Gastrocnemius medialis (tissue), 4 donors: ENCODE measurements around the gene CYLD. TPM values are rescaled to one million over a fixed set of nuclear protein-coding genes. Genes with fewer than 3 reads are reported as not detected.

Source experiments
- ATAC-seq, 2 donors: fragments of 150-250 bp; one replicate each; pipeline ENCODE4 v1.9.1; 2016
- DNase-seq, 2 donors: peaks; one replicate each; pipeline ENCODE4 v3.0.0-alpha.2; 2019
- H3K27ac ChIP-seq, 4 donors: fragments of 200-600 bp; sonication (generic); 1 replicate in 1 of 4; 2 replicates in 3 of 4; pipeline ENCODE4 v1.5.1; 2016 to 2018; ENCODE audit warnings: mild to moderate bottlenecking in 2 of 4, moderate library complexity in 1 of 4
- H3K27me3 ChIP-seq, 3 donors: fragments of 200-600 bp; sonication (generic) in 2 of 3; 1 replicate in 1 of 3; 2 replicates in 2 of 3; pipeline versions ENCODE4 v1.5.1 to v1.6.0; 2016 to 2019; ENCODE audit warnings: mild to moderate bottlenecking in 1 of 3, moderate library complexity in 1 of 3
- H3K36me3 ChIP-seq, 2 donors: fragments of 200-600 bp; sonication (generic) in 1 of 2; one replicate each; pipeline ENCODE4 v1.5.1; 2017 to 2018
- H3K4me1 ChIP-seq, 2 donors: fragments of 200-600 bp; sonication (generic) in 1 of 2; one replicate each; pipeline ENCODE4 v1.5.1; 2016 to 2017; ENCODE audit warnings: mild to moderate bottlenecking in 2 of 2
- H3K4me3 ChIP-seq, 4 donors: fragments of 200-600 bp; sonication (generic) in 3 of 4; 1 replicate in 1 of 4; 2 replicates in 3 of 4; pipeline ENCODE4 v1.5.1; 2016 to 2019; ENCODE audit warnings: mild to moderate bottlenecking in 2 of 4
- H3K9me3 ChIP-seq, 3 donors: fragments of 200-600 bp; sonication (generic) in 2 of 3; 1 replicate in 1 of 3; 2 replicates in 2 of 3; pipeline ENCODE4 v1.5.1; 2016 to 2019
- CTCF ChIP-seq, 5 experiments: fragments of 450-650 bp in 3 of 5; fragments of 200-600 bp in 2 of 5; sonication (generic) in 2 of 5; IDR thresholded peaks in 4 of 5; conservative IDR thresholded peaks in 1 of 5; 1 replicate in 4 of 5; 2 replicates in 1 of 5; pipeline ENCODE4 v1.5.1; 2016 to 2019; ENCODE audit warnings: antibody characterized with exemption in 5 of 5, mild to moderate bottlenecking in 3 of 5, moderate library complexity in 3 of 5
- POLR2A ChIP-seq, 2 donors: fragments of 450-650 bp; IDR thresholded peaks; one replicate each; pipeline ENCODE4 v1.6.1; 2017; ENCODE audit warnings: antibody characterized with exemption in 2 of 2, mild to moderate bottlenecking in 2 of 2, moderate library complexity in 2 of 2
- in situ Hi-C, 4 donors: fragments of 200-750 bp; cut with MboI; loops; one replicate each; pipeline versions ENCODE4 v1.15.0 to v1.8.0; 2017; ENCODE audit warnings: low sequenced_read_pairs in 4 of 4
- intact Hi-C: fragments of 100-400 bp; cut with DNase I; formaldehyde crosslinking; loops from one replicate; pipeline ENCODE4 v1.15.1; 2023; ENCODE audit warnings: low total_unique reads
- total RNA-seq, 4 donors: library from RNA; depleted of rRNA; stranded (reverse); fragments of >200 nt; gene quantifications; one replicate each; pipeline versions ENCODE4 v1.1.0 to v1.2.3, GENCODE V29; 2016

The CYLD gene
- total RNA-seq, 4 donors from 2014 or later = 49.2 to 177 (median 135) TPM

- DNase-seq (no peak), ATAC-seq (no peak)
- H3K27ac ChIP-seq = no peak overlapping the region
- no peaks in the 10 kb centered on the region for H3K27me3 ChIP-seq
- intact Hi-C loops (no loop called here), in situ Hi-C loops (no loop called here)
- no peaks in the 10 kb centered on the region for H3K36me3 ChIP-seq
- peaks cover 12 to 20% of the 10 kb centered on the region in 2 donors for H3K4me1 ChIP-seq
- no peak overlapping the region for H3K4me3 ChIP-seq
- TF ChIP-seq CTCF (IDR thresholded peaks at IDR 0.05 in 4 of 5, conservative IDR thresholded peaks at IDR 0.05 in 1 of 5) = no peak
- no peak for TF ChIP-seq POLR2A (IDR thresholded peaks at IDR 0.05)
- no peaks in the 10 kb centered on the region for H3K9me3 ChIP-seq
Observed at GRCh38 chr16:50709980-50710379, 31.9 kb upstream of the CYLD start.

GRCh38 chr16:50711040-50711439 is 30.8 kb upstream of the CYLD start:
- no peak overlapping the region for H3K4me3 ChIP-seq
- ATAC-seq (no peak), DNase-seq (no peak)
- H3K27ac ChIP-seq = peak overlapping the region; percentile 52 to 73 (median 66)
- no peak for TF ChIP-seq CTCF (IDR thresholded peaks at IDR 0.05 in 4 of 5, conservative IDR thresholded peaks at IDR 0.05 in 1 of 5)
- TF ChIP-seq POLR2A (IDR thresholded peaks at IDR 0.05) = no peak
- peaks cover 12 to 20% of the 10 kb centered on the region in 2 donors for H3K4me1 ChIP-seq
- intact Hi-C loops = no loop called here
- H3K36me3 ChIP-seq = no peaks in the 10 kb centered on the region
- no peaks in the 10 kb centered on the region for H3K27me3 ChIP-seq
- in situ Hi-C loops = no loop called here
- H3K9me3 ChIP-seq = no peaks in the 10 kb centered on the region

- TF ChIP-seq CTCF (IDR thresholded peaks at IDR 0.05 in 4 of 5, conservative IDR thresholded peaks at IDR 0.05 in 1 of 5) = no peak
- no peak for TF ChIP-seq POLR2A (IDR thresholded peaks at IDR 0.05)
- H3K27me3 ChIP-seq = no peaks in the 10 kb centered on the region
- intact Hi-C loops = no loop called here
- H3K4me3 ChIP-seq = no peak overlapping the region
- DNase-seq (peak; percentile 84 to 91), ATAC-seq (peak; percentile 90 to 92)
- no peaks in the 10 kb centered on the region for H3K9me3 ChIP-seq
- in situ Hi-C loops = no loop called here
- H3K4me1 ChIP-seq = peaks cover 12 to 20% of the 10 kb centered on the region in 2 donors
- H3K36me3 ChIP-seq = no peaks in the 10 kb centered on the region
- peak overlapping the region; percentile 52 to 73 (median 66) for H3K27ac ChIP-seq
Observed at GRCh38 chr16:50711862-50712559, 29.9 kb upstream of the CYLD start.

- Histone ChIP-seq H3K36me3 (no peaks in the 10 kb centered on the region), H3K4me1 (peaks cover 12 to 20% of the 10 kb centered on the region in 2 donors), H3K27me3 (no peaks in the 10 kb centered on the region), H3K9me3 (no peaks in the 10 kb centered on the region), H3K4me3 (no peak overlapping the region), H3K27ac (peak overlapping the region in 3 of 4 donors; percentile 52 to 73 (median 71))
- TF ChIP-seq POLR2A (IDR thresholded peaks at IDR 0.05) (no peak), CTCF (IDR thresholded peaks at IDR 0.05 in 4 of 5, conservative IDR thresholded peaks at IDR 0.05 in 1 of 5) (no peak)
- DNase-seq = no peak
- intact Hi-C loops = no loop called here
- in situ Hi-C loops = no loop called here
- no peak for ATAC-seq
Observed at GRCh38 chr16:50712560-50712898, 29.4 kb upstream of the CYLD start.

GRCh38 chr16:50712956-50713355 is 28.9 kb upstream of the CYLD start:
- in situ Hi-C loops (no loop called here), intact Hi-C loops (no loop called here)
- Histone ChIP-seq H3K9me3 (no peaks in the 10 kb centered on the region), H3K27ac (no peak overlapping the region), H3K4me1 (peaks cover 12 to 20% of the 10 kb centered on the region in 2 donors), H3K4me3 (no peak overlapping the region), H3K27me3 (no peaks in the 10 kb centered on the region), H3K36me3 (no peaks in the 10 kb centered on the region)
- DNase-seq (no peak), ATAC-seq (no peak)
- TF ChIP-seq POLR2A (IDR thresholded peaks at IDR 0.05) (no peak), CTCF (IDR thresholded peaks at IDR 0.05 in 4 of 5, conservative IDR thresholded peaks at IDR 0.05 in 1 of 5) (no peak)
